ENCODE data around the gene SMTNL1. TPM values are rescaled to one million over a fixed set of nuclear protein-coding genes. Genes with fewer than 3 reads are reported as not detected.

SMTNL1 gene
- total RNA-seq, 1 donor from 2014 or later = not detected

GRCh38 chr11:57493507-57494503 lies 43.6 kb upstream of the SMTNL1 start:
- TF ChIP-seq CTCF (IDR thresholded peaks at IDR 0.05) = peak; percentile 86
- H3K27me3 Mint-ChIP-seq (ENCODE audit: low read depth) = no peaks in the 10 kb centered on the region
- H3K4me3 Mint-ChIP-seq (ENCODE audit: unreplicated experiment) = no peak overlapping the region
- no peak overlapping the region for H3K27ac Mint-ChIP-seq (ENCODE audit: unreplicated experiment)
- H3K36me3 Mint-ChIP-seq (ENCODE audit: low read depth) = peaks cover 4% of the 10 kb centered on the region
- H3K9me3 Mint-ChIP-seq (ENCODE audit: low read depth) = no peaks in the 10 kb centered on the region
- peak; percentile 72 for DNase-seq (ENCODE audit: low spot score)
- H3K4me1 Mint-ChIP-seq (ENCODE audit: low read depth) = no peaks in the 10 kb centered on the region

DNA sequence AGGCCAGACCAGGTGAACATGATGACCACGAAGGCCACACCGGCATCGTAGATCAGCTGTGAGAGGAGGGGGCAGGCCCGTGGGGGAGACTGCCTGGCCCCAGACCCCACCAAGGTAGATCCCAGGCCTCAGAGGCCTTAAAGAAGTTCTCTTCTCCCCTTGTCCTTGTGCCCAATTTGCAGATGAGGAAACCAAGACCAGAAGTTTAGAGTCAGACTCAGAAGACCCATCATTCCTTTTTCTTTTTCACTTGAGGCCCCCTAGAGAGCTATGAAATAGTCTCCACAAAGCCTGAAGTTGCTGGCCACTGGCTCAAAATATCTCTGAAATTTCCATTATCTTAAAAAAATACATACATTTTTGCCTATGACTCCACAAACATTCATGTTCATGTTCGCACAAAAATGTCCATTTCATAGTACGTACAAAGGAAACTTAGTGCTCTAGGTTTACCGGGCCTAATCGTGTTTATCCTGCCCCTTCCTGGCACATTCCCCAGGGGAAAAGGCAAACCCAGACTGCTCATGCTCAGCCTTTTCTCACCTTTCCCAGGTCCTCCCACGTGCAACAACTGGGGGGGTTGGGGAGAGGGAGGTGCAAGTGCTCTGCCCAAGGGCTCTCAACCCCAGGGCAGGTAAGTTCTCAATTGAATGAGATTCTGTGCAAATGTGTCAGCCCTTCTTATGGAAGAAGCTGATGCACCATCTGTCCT lies 41.1 kb upstream of the SMTNL1 start:
- Mint-ChIP-seq H3K27ac (ENCODE audit: unreplicated experiment) (no peak overlapping the region), H3K4me1 (ENCODE audit: low read depth) (peaks cover 11% of the 10 kb centered on the region), H3K9me3 (ENCODE audit: low read depth) (no peaks in the 10 kb centered on the region), H3K4me3 (ENCODE audit: unreplicated experiment) (no peak overlapping the region), H3K27me3 (ENCODE audit: low read depth) (no peaks in the 10 kb centered on the region), H3K36me3 (ENCODE audit: low read depth) (peaks cover 2% of the 10 kb centered on the region)
- no peak for TF ChIP-seq CTCF (IDR thresholded peaks at IDR 0.05)
- no peak for DNase-seq (ENCODE audit: low spot score)

DNA sequence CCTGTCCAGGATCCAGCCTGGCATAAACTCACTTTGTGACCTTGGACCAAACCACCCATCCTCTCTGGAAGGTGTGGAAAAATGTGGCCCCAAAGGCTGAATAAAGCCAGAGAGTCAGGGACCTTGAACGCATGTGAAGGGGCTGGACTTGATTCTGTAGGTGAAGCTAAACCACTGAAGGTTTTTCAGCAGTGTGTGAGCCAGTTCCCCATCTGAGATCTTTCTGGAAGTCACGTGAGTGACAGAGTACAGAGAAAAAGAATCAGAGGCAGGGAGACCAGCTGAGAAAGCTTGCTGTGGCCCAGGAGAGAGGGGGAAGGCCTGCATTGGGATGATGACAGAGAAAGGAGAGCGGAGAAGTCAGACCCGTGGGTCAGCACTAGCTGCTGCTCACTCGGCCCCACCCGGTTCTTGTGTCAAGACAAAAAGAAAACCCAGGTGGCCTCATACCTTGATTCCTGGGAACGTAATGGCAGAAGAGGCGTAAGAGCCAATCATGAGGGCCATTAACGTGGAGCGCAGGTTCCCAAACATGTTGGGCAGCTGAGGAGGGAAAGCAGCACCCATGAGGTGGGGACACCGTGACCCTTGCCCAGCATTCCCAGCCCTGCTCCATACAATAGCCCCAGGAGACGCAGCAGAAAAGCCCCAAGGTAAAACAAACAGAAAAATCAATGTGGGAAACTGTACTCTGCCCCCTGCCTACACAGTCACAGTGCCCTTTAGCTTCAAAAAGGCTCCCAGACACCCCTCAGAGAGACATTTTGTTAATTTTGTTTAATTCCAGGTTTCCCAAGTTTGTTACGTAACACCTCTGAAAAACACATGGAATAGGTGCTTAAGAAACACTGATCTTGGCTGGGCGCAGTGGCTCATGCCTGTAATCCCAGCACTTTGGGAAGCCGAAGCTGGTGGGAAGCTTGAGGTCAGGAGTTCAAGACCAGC lies 39.8 kb upstream of the SMTNL1 start:
- TF ChIP-seq CTCF (IDR thresholded peaks at IDR 0.05) = no peak
- Mint-ChIP-seq H3K4me1 (ENCODE audit: low read depth) (peaks cover 11% of the 10 kb centered on the region), H3K27me3 (ENCODE audit: low read depth) (no peaks in the 10 kb centered on the region), H3K4me3 (ENCODE audit: unreplicated experiment) (no peak overlapping the region), H3K9me3 (ENCODE audit: low read depth) (no peaks in the 10 kb centered on the region), H3K36me3 (ENCODE audit: low read depth) (peaks cover 2% of the 10 kb centered on the region), H3K27ac (ENCODE audit: unreplicated experiment) (no peak overlapping the region)
- DNase-seq (ENCODE audit: low spot score) = no peak

GRCh38 chr11:57498540-57498939 lies 38.9 kb upstream of the SMTNL1 start:
- DNase-seq (ENCODE audit: low spot score) = no peak
- H3K27ac Mint-ChIP-seq (ENCODE audit: unreplicated experiment) = no peak overlapping the region

More at GRCh38 chr11:57498540-57498939, 38.9 kb upstream of the SMTNL1 start:
- Mint-ChIP-seq H3K27me3 (ENCODE audit: low read depth) (no peaks in the 10 kb centered on the region), H3K4me1 (ENCODE audit: low read depth) (peaks cover 11% of the 10 kb centered on the region), H3K36me3 (ENCODE audit: low read depth) (peaks cover 2% of the 10 kb centered on the region), H3K4me3 (ENCODE audit: unreplicated experiment) (no peak overlapping the region), H3K9me3 (ENCODE audit: low read depth) (no peaks in the 10 kb centered on the region)
- TF ChIP-seq CTCF (IDR thresholded peaks at IDR 0.05) = no peak

Data from chondrocyte (in vitro differentiated cells).